Measurements from ENCODE around the gene PSTPIP1. TPM values are rescaled to one million over a fixed set of nuclear protein-coding genes. Genes with fewer than 3 reads are reported as not detected.

Gene PSTPIP1
- total and polyA plus RNA-seq, 2 of the 8 experiments (the other 6 are each of a cell fraction or from before 2014, with no cell fraction given), result 1.6 to 1.8 TPM

- CTCF ChIA-PET (ENCODE audit: partially characterized antibody), result interaction anchor here (0.9 to 6.2 kb wide), 3 partner anchors 19 to 550 kb away, joined by 3 to 43 read pairs (median 18); no protein-coding TSS in a partner anchor
- H4K20me1 ChIP-seq (replicated peaks in 1 of 2; ENCODE audit: control insufficient read depth in 1 of 2, insufficient read depth in 2 of 2, low read length in 2 of 2), result no peaks in the 10 kb centered on the region
- FAIRE-seq, result no peak
Measured at GRCh38 chr15:76993114-76993725, 1.7 kb upstream of the PSTPIP1 start.

More at GRCh38 chr15:76993114-76993725, 1.7 kb upstream of the PSTPIP1 start:
- Histone ChIP-seq H3K27me3 (replicated peaks in 1 of 4; ENCODE audit: control insufficient read depth in 3 of 4, extremely low read depth in 1 of 4, insufficient read depth in 3 of 4, low read length in 3 of 4) (no peaks in the 10 kb centered on the region; a peak in 1 of 7 replicates), H3K56ac (replicated peaks; ENCODE audit: insufficient read length, low read depth, low read length) (no peak overlapping the region), H3K23me2 (ENCODE audit: low read depth, low read length) (no peaks in the 10 kb centered on the region), H2BK15ac (ENCODE audit: low read length) (no peak overlapping the region), H4K91ac (replicated peaks; ENCODE audit: insufficient read length, low read length) (no peak overlapping the region), H3K36me3 (ENCODE audit: control insufficient read depth in 2 of 4, insufficient read depth in 4 of 4, low read length in 3 of 4) (no peaks in the 10 kb centered on the region), H3K23ac (ENCODE audit: insufficient read length) (no peak overlapping the region), H3K18ac (ENCODE audit: extremely low read depth, low read length) (no peak overlapping the region; the same call in 1 of the 2 replicates), H2BK20ac (ENCODE audit: low read length) (no peak overlapping the region), H2BK120ac (replicated peaks; ENCODE audit: low read depth, low read length) (no peak overlapping the region), H3K9me3 (ENCODE audit: insufficient read depth in 2 of 2, low read depth in 1 of 2, low read length in 1 of 2) (no peaks in the 10 kb centered on the region), H3K9ac (replicated peaks in 1 of 4; ENCODE audit: extremely low read depth in 1 of 4, low read depth in 3 of 4, low read length in 3 of 4) (no peak overlapping the region), H2BK5ac (ENCODE audit: low read depth, low read length) (no peak overlapping the region), H3K4me2 (ENCODE audit: insufficient read depth in 1 of 2, low read depth in 2 of 2, low read length in 2 of 2) (no peak overlapping the region), H3K14ac (ENCODE audit: insufficient read length) (no peak overlapping the region), H3K4me3 (ENCODE audit: extremely low read depth in 1 of 4, insufficient read depth in 2 of 4, low read depth in 3 of 4, low read length in 4 of 4) (no peak overlapping the region), H2BK12ac (ENCODE audit: low read depth, low read length) (no peak overlapping the region), H4K8ac (ENCODE audit: extremely low read depth, insufficient read depth, low read length) (no peak overlapping the region), H2AK5ac (ENCODE audit: low read depth, low read length) (no peak overlapping the region), H3K79me2 (ENCODE audit: control insufficient read depth in 1 of 2, insufficient read depth in 2 of 2, low read length in 2 of 2) (no peaks in the 10 kb centered on the region), H3K4me1 (replicated peaks in 1 of 4; ENCODE audit: control insufficient read depth in 3 of 4, insufficient read depth in 4 of 4, low read length in 3 of 4) (peaks cover 0 to 2% (median 0%) of the 10 kb centered on the region in 4 experiments; a peak in 1 of 7 replicates), H2AFZ (ENCODE audit: low read length) (no peak overlapping the region), H4K5ac (ENCODE audit: insufficient read length, low read depth, low read length) (no peak overlapping the region), H3K79me1 (ENCODE audit: low read depth, low read length) (no peaks in the 10 kb centered on the region), H3K27ac (ENCODE audit: low read depth, low read length) (no peak overlapping the region), H3K4ac (replicated peaks; ENCODE audit: insufficient read length, low read depth, low read length) (no peak overlapping the region)
- WGBS, 2 experiments (ENCODE audit: extremely low coverage in 1 of 2, insufficient coverage in 1 of 2, insufficient read length in 1 of 2, insufficient replicate concordance in 2 of 2, low coverage in 1 of 2, low lambda C conversion rate in 2 of 2, missing lambda C conversion rate in 1 of 2), result 76% methylated on average over 6 of the region's 6 CpGs; no CpG with 5 or more reads in 1 of the 2 experiments
- no peak for DNase-seq (ENCODE audit: low read depth in 1 of 2, low spot score in 2 of 2)
- TF ChIP-seq EP300 (IDR thresholded peaks at IDR 0.05; ENCODE audit: borderline replicate concordance in 1 of 2, low read depth in 2 of 2, low read length in 2 of 2), result no peak
- TF ChIP-seq NRF1 (IDR thresholded peaks at IDR 0.05; ENCODE audit: low read depth, low read length), result no peak
- TF ChIP-seq TAF7 (optimal IDR thresholded peaks at IDR 0.05; ENCODE audit: borderline replicate concordance, low read depth, low read length), result no peak
- no peak for TF ChIP-seq KDM5A (IDR thresholded peaks at IDR 0.05; ENCODE audit: low read length)
- no peak for TF ChIP-seq GTF2F1 (IDR thresholded peaks at IDR 0.05; ENCODE audit: borderline replicate concordance, low read depth, low read length)
- POLR2A ChIA-PET (ENCODE audit: partially characterized antibody), result no interaction called here
